ENCODE measurements around the gene MRPL11. TPM values are rescaled to one million over a fixed set of nuclear protein-coding genes. Genes with fewer than 3 reads are reported as not detected.

The MRPL11 gene
- total and polyA plus RNA-seq, 2 of the 13 experiments (the other 11 are each of a cell fraction or from before 2014, with no cell fraction given), result 72.9 to 176 TPM

DNA sequence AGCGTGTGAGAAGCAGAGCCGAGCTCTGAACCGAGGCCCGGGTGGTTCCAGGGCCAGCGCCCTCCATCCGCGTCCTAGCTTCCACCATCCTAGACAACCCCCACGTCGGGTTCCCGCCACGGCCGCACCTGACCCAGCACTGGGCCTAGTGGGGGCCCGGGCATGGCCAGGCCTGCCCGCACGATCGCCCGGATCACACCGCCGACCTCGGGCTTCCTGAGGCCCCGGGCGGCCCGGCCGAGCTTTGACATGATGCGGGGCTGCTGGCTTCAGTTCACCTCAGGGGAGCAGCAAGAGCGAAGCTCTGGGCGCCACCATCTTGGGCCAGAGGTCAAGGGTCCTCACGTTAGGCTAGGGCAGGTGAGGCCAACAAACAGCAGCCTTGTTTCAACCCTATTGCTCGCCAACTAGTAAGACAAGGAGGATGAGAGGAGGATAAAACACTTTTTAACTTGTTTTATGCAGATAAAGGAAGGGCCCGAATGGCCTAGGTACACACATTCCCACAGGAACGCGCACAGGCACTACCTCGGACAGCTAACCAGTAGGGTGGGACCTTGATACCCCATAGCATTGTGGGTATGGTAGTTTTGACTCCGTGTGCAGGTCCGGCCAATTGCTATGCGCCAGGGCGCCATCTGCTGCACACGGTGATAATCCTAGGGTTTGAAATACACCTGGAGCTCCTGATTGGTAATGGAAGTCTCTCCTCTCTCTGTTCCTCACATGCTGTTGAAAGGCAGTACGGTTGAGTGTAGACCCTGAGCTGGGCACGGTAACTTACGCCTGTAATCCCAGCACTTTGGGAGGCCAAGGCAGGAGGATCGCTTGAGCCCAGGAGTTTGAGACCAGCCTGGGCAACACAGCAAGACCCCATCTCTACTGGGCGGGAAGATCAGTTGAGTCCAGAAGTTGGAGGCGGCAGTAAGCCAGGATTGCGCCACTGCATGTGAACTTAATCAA, at the start of gene MRPL11 (continued):
- TF ChIP-seq NFYC (CRISPR knock-in tag; IDR thresholded peaks at IDR 0.05) (peak; percentile 44), KAT2B (IDR thresholded peaks at IDR 0.05; ENCODE audit: borderline replicate concordance, low read depth, low read length) (no peak), ZNF281 (CRISPR knock-in tag; IDR thresholded peaks at IDR 0.05; ENCODE audit: borderline replicate concordance) (no peak), PRMT3 (CRISPR knock-in tag; IDR thresholded peaks at IDR 0.05; ENCODE audit: borderline replicate concordance, low read depth) (no peak), IKZF4 (CRISPR knock-in tag; IDR thresholded peaks at IDR 0.05; ENCODE audit: borderline replicate concordance, low read depth, not compliant biosample characterization) (no peak), CEBPG (CRISPR knock-in tag; IDR thresholded peaks at IDR 0.05) (no peak), ZFP36 (IDR thresholded peaks at IDR 0.05; ENCODE audit: borderline replicate concordance, low read depth, low read length, partially characterized antibody) (no peak), POLR2AphosphoS2 (IDR thresholded peaks at IDR 0.05; ENCODE audit: low read depth, low read length) (no peak), DNMT1 (CRISPR knock-in tag; IDR thresholded peaks at IDR 0.05) (no peak), POLR2A (IDR thresholded peaks at IDR 0.05; ENCODE audit: insufficient read depth in 1 of 2, low read depth in 2 of 2, low read length in 2 of 2) (peak; percentile 67 to 78; a peak in 3 of 4 replicates), XBP1 (CRISPR knock-in tag; IDR thresholded peaks at IDR 0.05) (no peak), JUNB (CRISPR knock-in tag; IDR thresholded peaks at IDR 0.05; ENCODE audit: borderline replicate concordance) (no peak), HHEX (CRISPR knock-in tag; IDR thresholded peaks at IDR 0.05) (peak; percentile 47; the same call in 1 of the 2 replicates), IRF9 (CRISPR knock-in tag; IDR thresholded peaks at IDR 0.05; ENCODE audit: borderline replicate concordance) (no peak), GABPB1 (CRISPR knock-in tag; IDR thresholded peaks at IDR 0.05) (peak; percentile 67), DMTF1 (CRISPR knock-in tag; IDR thresholded peaks at IDR 0.05) (no peak), ZUFSP (CRISPR knock-in tag; IDR thresholded peaks at IDR 0.05; ENCODE audit: borderline replicate concordance) (no peak), TGIF2 (CRISPR knock-in tag; IDR thresholded peaks at IDR 0.05) (no peak; the same call in 1 of the 2 replicates), ZNF460 (CRISPR knock-in tag; IDR thresholded peaks at IDR 0.05; ENCODE audit: borderline replicate concordance) (no peak), ZNF678 (CRISPR knock-in tag; IDR thresholded peaks at IDR 0.05) (no peak), ZNF598 (CRISPR knock-in tag; IDR thresholded peaks at IDR 0.05; ENCODE audit: borderline replicate concordance) (no peak), ZNF589 (CRISPR knock-in tag; conservative IDR thresholded peaks at IDR 0.05) (no peak)

Measured in HepG2 (cell line).